ENCODE results near the gene F5. TPM values are rescaled to one million over a fixed set of nuclear protein-coding genes. Genes with fewer than 3 reads are reported as not detected.
A peak's percentile ranks its signal among the peaks of the same experiment; 100 is the strongest.

Gene F5
- total and polyA plus RNA-seq, 9 of the 15 experiments (the other 6 are each of a cell fraction or from before 2014, with no cell fraction given): 0.03 to 0.13 TPM; not detected in 7

GRCh38 chr1:169485431-169486280 is 100.6 kb downstream of the F5 start, which contains the start of gene SLC19A2 (continued):
- TF ChIP-seq HMGXB4 (CRISPR knock-in tag; IDR thresholded peaks at IDR 0.05) (peak; percentile 59), FOXK2 (conservative IDR thresholded peaks at IDR 0.05 in 1 of 2, IDR thresholded peaks at IDR 0.05 in 1 of 2; ENCODE audit: low read depth in 2 of 2) (peak in 1 of 2 experiments; percentile 91; a peak in 3 of 4 replicates), NCOR1 (IDR thresholded peaks at IDR 0.05) (no peak), HIVEP1 (CRISPR knock-in tag; IDR thresholded peaks at IDR 0.05) (peak; percentile 30; the same call in 1 of the 2 replicates), ARID4B (CRISPR knock-in tag; IDR thresholded peaks at IDR 0.05) (peak; percentile 89), ZNF589 (CRISPR knock-in tag; IDR thresholded peaks at IDR 0.05; ENCODE audit: low read depth) (peak; percentile 25; the same call in 1 of the 2 replicates), CAMTA2 (CRISPR knock-in tag; conservative IDR thresholded peaks at IDR 0.05) (no peak), MIER1 (IDR thresholded peaks at IDR 0.05; ENCODE audit: low read depth) (no peak), GATAD2B (IDR thresholded peaks at IDR 0.05; ENCODE audit: borderline replicate concordance) (no peak), MYNN (IDR thresholded peaks at IDR 0.05) (no peak; the same call in 1 of the 2 replicates), MYNN (CRISPR knock-in tag; IDR thresholded peaks at IDR 0.05) (no peak), NR2F6 (CRISPR knock-in tag; IDR thresholded peaks at IDR 0.05) (no peak)
